ENCODE results near the gene IL1A.
"Not testable (repeated sequence)": the region's sequence is repeated elsewhere in the genome, so short reads cannot be mapped to it uniquely, and the experiment has no call there.

Gene IL1A, protein sequence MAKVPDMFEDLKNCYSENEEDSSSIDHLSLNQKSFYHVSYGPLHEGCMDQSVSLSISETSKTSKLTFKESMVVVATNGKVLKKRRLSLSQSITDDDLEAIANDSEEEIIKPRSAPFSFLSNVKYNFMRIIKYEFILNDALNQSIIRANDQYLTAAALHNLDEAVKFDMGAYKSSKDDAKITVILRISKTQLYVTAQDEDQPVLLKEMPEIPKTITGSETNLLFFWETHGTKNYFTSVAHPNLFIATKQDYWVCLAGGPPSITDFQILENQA

DNA sequence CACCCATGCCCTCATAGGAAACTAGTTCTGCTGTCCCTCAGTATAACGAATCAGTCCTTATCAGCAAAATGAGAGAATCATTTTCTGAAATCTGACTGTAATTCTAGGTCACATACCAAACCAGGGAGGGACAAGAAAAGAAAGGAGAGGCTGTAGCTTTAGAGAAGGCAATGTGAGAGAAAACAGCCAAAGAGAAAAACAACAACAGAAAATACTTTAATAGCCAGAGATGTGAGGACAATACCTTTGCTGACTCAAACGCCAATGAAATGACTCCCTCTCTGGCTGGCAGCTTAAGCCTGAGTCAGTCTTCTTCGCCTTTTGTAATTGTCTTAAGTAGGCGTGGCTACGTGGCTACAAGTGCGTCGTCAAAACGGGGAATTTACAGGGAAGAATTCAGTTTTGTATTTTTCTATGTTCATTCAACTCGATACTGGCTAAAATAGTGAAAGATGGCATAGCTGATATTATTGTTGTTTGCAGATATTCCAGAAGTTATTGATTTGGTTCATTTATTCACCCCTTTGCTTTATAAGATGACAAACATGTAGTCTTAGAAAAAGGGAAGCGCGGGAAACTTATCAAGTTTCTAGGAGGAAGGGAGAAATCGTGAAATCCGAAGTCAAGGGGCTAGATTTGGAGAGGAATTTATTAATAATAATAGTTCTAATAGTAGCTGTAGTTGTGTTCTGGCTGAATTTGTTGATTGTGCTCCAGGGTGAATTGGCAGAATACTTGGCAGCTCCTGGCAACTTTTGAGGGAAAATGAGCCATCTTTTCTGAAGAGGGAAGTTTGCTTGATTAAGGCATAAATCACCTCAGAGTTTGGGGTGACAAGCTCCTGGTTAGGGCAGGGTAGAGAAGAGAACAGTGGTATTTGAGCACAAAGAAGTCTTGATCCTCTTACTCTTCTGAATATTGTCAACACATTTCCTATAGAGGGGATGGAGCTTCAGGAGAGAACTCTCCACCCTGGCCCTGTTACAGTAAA is at the start of gene IL1A:
Gene IL1A (minus strand): TSS at position 295 of the 991 bp plus-strand sequence. CDS start 723 bp downstream, outside the sequence.
- DNase-seq (ENCODE audit: low read depth): no peak

DNA sequence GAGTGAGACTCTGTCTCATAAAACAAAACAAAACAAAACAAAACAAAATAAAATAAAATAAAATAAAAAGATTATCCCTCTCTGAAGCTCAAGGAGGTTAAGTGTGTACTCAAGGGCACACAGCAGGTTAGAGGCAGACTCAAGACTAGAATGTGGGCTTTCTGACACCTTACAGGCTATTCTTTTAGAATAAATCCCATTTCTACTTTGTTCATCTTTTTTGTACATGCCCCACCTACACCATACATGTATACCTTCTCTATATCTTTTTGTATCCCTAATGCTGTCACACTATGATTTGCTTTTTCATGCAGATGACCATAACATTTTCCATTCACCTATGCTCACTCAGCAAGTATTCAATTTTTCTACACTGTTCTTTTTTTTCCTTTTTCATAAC is 49.7 kb upstream of the IL1A start:
- no peak for DNase-seq (ENCODE audit: low read depth)

DNA sequence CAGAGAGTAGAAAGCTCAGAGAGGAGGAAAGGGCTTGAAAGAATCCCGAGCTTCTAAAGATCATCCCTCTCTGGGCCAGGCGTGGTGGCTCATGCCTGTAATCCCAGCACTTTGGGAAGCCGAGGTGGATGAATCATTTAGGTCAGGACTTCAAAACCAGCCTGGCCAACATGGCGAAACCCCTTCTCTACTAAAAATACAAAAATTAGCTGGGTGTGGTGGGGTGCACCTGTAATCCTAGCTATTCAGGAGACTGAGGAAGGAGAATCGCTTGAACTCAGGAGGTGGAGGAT is 49.3 kb upstream of the IL1A start:
- DNase-seq (ENCODE audit: low read depth): not testable (repeated sequence)

DNA sequence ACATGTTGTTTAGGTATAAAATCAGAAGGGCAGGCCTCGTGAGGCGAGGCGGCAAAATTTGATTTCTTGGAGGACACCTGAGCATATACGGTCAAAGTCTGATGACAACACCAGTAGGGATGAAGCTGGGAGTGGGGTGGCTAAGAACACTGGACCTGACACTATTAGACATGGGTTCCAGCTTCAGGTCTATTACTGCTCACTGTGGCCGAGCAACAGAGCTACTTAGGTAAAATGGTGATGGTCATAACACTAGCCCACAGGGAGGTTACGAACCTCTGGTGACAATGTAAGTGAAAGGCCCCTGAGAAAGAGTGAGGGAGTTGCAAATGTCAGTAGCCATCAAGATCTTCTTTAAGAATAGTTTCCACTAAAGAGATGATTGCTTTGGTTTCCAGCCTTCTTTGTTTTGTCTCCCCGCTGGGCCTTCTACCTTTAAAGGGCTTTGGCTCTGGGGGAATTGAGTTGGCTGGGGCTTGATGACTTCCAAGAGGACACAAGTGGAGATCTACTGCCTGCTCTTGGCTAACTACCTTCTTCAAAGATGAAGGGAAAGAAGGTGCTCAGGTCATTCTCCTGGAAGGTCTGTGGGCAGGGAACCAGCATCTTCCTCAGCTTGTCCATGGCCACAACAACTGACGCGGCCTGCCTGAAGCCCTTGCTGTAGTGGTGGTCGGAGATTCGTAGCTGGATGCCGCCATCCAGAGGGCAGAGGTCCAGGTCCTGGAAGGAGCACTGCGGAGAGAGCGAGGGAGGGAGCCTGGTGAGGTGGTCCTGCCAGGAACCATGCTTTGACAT is 48.7 kb upstream of the IL1A start:
- DNase-seq (ENCODE audit: low read depth): no peak

DNA sequence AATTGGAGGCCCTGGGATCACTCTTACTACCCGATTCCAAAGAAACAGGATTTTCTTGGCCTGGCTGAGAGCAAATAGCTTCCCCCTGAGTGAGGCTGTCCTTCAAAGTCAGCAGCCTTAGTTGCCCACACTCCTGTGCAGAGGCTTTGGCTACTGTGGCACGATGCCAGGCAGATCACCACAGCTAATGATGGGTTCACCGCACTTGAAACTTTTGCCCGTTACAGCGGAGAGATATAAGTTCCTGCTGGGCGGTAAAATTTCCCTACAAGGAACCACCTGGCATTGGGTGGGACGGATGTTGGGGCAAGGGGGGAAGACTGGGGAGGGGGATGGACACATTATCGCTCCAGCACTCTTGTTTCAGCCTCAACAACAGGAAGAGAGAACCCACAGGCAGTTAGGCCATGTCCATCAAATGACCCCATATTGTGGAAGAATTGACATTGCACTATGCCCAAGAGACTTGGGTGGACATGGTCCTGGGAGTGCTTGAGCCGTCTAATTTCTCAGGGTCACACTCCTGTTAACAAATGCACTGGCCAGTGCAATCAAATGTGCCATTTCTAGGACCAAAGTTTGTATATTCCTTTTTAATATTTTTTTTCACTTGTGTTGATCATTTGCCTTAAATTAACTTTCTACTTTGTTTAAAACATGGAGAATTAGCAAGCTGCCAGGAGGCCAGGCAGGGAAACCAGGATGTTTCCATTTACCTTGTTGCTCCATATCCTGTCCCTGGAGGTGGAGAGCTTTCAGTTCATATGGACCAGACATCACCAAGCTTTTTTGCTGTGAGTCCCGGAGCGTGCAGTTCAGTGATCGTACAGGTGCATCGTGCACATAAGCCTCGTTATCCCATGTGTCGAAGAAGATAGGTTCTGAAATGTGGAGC is 47.9 kb upstream of the IL1A start:
- DNase-seq (ENCODE audit: low read depth): no peak

- no peak for DNase-seq (ENCODE audit: low read depth)
Measured at GRCh38 chr2:112831513-112831845, 47.2 kb upstream of the IL1A start.

DNA sequence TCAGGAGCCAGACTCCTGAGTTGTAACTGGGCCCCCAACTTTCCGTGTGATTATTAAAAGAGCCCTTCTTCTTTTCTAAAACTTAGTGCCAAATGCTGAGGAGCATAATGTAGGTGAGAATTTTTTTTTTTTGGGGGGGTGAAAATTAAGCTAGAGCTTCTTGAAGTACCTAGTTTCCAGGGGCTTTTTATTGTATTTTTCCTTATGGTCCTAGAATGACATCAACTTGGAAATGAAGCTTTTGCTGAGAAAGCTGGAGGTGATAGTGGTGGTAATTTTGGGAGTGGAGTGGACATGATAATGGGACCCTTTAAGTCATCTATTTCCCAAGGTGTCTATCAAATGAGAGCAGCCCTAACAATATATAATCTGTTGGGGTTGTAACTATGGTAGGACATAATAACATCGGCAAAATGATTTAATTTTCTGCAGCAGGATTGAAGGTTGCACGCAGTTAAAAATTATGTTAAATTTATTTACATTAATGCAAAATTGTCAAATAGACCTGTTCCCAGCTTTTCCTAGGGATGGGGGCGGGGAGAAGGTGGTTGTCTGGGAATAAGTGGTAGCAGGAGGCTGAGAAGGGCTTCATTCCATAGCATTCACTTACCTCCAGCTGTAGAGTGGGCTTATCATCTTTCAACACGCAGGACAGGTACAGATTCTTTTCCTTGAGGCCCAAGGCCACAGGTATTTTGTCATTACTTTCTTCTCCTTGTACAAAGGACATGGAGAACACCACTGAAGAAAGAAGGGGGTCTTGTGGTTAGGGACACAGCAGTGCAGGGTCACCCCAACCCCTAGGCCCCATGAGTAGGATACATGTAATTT is 46.6 kb upstream of the IL1A start:
- no peak for DNase-seq (ENCODE audit: low read depth)

GRCh38 chr2:112829961-112830681 is 45.8 kb upstream of the IL1A start:
- no peak for DNase-seq (ENCODE audit: low read depth)

DNA sequence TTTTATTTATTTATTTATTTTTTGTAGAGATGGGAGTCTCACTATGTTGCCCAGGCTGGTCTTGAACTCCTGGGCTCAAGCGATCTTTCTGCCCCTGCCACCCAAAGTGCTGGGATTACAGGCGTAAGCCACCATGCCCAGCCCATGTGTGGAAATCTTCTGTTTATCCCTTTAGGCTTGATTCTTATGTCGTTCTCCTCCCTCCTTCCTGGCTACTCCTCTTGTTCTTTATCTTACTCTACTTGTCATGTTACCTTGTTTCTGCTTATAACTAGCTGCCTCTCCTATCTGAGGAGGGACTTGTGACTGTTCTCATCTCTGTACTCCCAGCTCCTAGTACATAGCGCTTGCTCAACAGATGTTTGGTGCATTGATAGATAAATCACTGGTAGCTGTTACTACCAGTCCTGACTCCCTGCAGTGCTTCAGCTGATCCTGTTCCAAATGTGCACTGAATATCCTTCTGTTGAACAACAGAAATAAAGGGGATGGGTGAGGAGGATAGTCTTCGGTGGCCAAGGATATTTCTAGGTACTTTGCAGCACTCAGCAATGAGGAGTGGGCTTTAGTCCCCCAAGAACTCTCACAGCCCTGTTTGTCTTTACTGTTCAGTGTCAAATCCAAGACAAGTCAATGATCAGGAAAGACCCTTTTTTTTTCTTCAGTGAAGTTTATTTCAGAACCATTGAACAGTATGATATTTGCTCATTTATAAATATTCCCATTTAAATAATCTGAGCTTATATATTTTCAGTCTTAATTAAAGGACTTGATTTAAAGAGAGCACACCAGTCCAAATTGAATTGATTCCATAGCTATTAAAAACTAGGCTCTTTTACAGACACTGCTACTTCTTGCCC is 45.0 kb upstream of the IL1A start:
- DNase-seq (ENCODE audit: low read depth): no peak

GRCh38 chr2:112828251-112828691 is 44.0 kb upstream of the IL1A start:
- no peak for DNase-seq (ENCODE audit: low read depth)

- no peak for DNase-seq (ENCODE audit: low read depth)
Measured at GRCh38 chr2:112827604-112828185, 43.4 kb upstream of the IL1A start.

DNA sequence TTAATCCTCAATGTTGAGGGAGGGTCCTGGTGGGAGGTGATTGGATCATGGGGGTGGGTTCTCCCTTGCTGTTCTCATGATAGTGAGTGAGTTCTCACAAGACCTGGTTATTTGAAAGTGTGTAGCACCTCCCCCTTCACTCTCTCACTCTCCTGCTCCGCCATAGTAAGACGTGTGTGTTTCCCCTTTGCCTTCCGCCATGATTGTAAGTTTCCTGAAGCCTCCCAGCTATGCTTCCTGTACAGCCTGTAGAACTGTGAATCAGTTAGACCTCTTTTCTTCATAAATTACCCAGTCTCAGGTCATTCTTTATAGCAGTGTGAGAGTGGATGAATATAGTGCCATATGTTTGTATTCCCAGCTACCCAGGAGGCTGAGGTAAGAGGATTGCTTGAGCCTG is 42.7 kb upstream of the IL1A start:
- no peak for DNase-seq (ENCODE audit: low read depth)

GRCh38 chr2:112825706-112826105 is 41.4 kb upstream of the IL1A start:
- DNase-seq (ENCODE audit: low read depth): no peak

GRCh38 chr2:112824694-112825085 is 40.4 kb upstream of the IL1A start:
- DNase-seq (ENCODE audit: low read depth): no peak

DNA sequence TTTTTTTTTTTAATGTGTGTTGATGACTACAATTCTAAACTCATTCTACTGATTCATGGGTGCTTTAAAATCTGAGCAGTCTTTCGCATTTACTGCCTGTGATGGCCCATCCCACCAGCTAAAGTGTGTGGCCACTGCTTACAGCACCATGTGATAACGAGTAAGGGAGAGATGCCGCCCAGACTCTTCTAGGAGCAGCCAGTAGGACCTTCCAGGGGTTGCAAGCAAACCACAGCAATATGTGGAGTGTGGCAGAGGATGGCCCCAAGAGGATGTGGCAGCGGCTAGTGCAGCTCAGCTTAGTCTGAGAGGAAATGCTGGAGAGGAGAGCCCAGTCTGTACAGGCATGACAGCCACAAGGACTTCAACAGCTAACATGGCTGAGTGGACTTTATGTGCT is 37.4 kb upstream of the IL1A start:
- DNase-seq (ENCODE audit: low read depth): no peak

DNA sequence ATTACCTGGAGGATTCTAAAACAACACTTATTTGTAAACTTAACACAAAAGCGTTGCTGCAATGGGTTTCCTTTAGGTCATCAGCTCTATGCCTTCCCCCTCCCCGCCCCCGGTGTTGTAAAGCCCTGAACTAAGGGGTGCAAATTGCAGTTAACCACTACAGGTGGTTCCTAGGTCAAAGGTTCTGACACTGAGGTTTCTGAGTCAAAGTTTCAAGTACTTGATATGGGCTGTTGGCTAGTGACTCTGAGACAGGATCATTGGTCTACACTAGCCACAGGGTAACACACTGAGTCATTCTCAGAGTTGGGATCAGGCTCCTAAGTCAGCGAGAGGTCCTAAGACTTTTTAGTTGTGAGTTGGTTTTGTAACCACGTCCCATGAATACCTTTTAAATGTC is 36.8 kb upstream of the IL1A start:
- DNase-seq (ENCODE audit: low read depth): peak; percentile 14

DNA sequence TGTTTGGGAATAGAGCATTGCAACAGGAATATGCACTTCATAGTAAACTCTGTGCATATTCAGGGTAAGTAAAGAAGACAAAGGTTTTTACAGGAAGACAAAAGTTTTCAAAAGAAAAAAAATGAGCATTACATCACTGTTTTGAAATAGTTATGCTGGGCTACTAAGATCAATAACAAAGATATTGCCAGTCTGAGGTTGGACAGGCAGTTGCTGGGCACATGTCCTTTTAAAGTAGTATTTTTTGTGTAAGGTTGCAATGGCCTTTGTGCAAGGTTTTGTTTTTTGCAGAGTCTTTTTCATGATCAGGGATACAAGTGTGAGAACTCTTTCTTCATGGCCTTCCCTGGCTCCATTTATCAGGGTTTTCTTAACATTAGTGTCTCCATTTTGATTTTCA is 36.0 kb upstream of the IL1A start:
- DNase-seq (ENCODE audit: low read depth): no peak

DNA sequence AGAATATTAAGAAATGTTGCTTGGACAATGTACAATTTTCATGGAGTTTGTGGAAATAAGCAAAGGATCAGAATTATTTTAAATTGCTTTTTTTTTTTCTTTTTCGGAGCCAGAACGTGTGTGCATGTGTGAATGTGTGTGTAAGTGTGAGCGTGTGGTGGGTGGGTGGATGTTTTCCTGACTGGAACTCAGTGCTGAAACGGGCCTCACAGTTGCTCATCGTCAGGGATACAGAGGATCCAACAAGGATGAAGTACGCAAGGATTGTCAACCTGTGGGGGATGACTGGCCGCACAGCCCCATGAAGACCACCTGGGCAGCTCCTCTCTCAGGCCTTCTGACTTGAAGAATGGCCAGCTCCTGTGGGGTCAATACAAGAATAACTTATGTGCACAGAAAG is 34.8 kb upstream of the IL1A start:
- DNase-seq (ENCODE audit: low read depth): no peak

All from activated T-cell treated with anti-CD3 and anti-CD28 coated beads for 24 hours (primary cell).